Thymus (tissue), 11 donors: ENCODE data around the gene BCAM. TPM values are rescaled to one million over a fixed set of nuclear protein-coding genes. Genes with fewer than 3 reads are reported as not detected.
"Not testable (repeated sequence)": the region's sequence is repeated elsewhere in the genome, so short reads cannot be mapped to it uniquely, and the experiment has no call there.

Experiments
- DNase-seq, 9 donors: peaks; one replicate each; pipeline ENCODE4 v3.0.0-alpha.2; 2013; ENCODE audit warnings: low spot score in 9 of 9, low read depth in 6 of 9, missing footprints in 1 of 9
- H3K27ac ChIP-seq, 2 donors: one replicate each; pipeline ENCODE4 v1.5.1; 2013; ENCODE audit warnings: control low read depth in 1 of 2, low read depth in 1 of 2, low read length in 1 of 2, mild to moderate bottlenecking in 1 of 2, moderate library complexity in 1 of 2
- H3K27me3 ChIP-seq, 2 donors: one replicate each; pipeline ENCODE4 v1.5.1; 2013; ENCODE audit warnings: low read length in 1 of 2; ENCODE audit not compliant: control insufficient read depth in 2 of 2, insufficient read depth in 1 of 2
- H3K36me3 ChIP-seq, 2 donors: one replicate each; pipeline ENCODE4 v1.5.1; 2013; ENCODE audit warnings: low read length in 1 of 2, mild to moderate bottlenecking in 1 of 2, moderate library complexity in 1 of 2; ENCODE audit not compliant: control insufficient read depth in 2 of 2, insufficient read depth in 2 of 2
- H3K4me1 ChIP-seq, 2 donors: one replicate each; pipeline ENCODE4 v1.5.1; 2013; ENCODE audit warnings: low read length in 2 of 2; ENCODE audit not compliant: control insufficient read depth in 2 of 2, insufficient read depth in 2 of 2
- H3K4me3 ChIP-seq, 2 donors: one replicate each; pipeline ENCODE4 v1.5.1; 2013; ENCODE audit warnings: low read length in 2 of 2, control low read depth in 1 of 2, mild to moderate bottlenecking in 1 of 2
- H3K9me3 ChIP-seq, 2 donors: one replicate each; pipeline ENCODE4 v1.5.1; 2013; ENCODE audit warnings: low read length in 1 of 2, mild to moderate bottlenecking in 1 of 2; ENCODE audit not compliant: control insufficient read depth in 2 of 2, insufficient read depth in 1 of 2
- WGBS: extraction: QIAGEN DNeasy Blood & Tissue Kit; methylation state at CpG from one replicate; pipeline ENCODE4 v1.1.7; 2013; 5-methylcytosine and 5-hydroxymethylcytosine counted together
- polyA plus RNA-seq: library from polyadenylated mRNA; stranded (reverse); fragments of 200-250 nt; gene quantifications from one replicate; pipeline ENCODE4 v1.2.3, GENCODE V29; 2013
- total RNA-seq: library from RNA; stranded (reverse); fragments of 120-200 nt; gene quantifications from one replicate; pipeline ENCODE4 v1.2.4, GENCODE V29; 2013
- donor health status: healthy.

The BCAM gene
- total and polyA plus RNA-seq, 2 donors = 11.2 to 48.7 TPM

- Histone ChIP-seq H3K27ac (no peak overlapping the region), H3K9me3 (peaks cover 0 to 2% of the 10 kb centered on the region in 2 donors), H3K27me3 (peaks cover 2 to 17% of the 10 kb centered on the region in 2 donors)
These were observed 35.9 kb upstream of the BCAM start for GRCh38 chr19:44772959-44773358.

DNA sequence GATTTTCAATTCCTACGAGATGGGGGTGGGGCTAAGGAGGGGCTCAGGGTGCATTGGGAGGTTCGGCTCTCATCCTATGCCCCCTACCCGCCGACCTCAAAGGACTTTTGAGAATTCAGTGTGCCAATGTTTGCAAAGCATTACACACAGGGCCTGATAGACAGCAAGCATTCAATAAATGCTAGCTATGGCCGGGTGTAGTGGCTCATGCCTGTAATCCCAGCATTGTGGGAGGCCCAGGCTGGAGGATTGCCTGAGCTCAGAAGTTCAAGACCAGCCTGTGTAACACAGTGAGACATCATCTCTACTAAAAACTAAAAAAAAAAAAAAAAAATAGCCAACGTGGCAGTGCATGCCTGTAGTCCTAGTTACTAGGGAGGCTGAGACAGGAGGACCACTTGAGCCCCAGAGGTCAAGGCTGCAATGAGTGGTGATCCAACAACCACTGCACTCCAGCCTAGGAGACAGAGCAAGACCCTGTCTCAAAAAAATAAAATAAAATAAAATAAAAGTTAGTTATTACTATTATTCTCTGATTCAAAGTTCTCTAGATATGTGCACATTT lies 33.1 kb upstream of the BCAM start:
- Histone ChIP-seq H3K9me3 (no peaks in the 10 kb centered on the region), H3K4me3 (no peak overlapping the region), H3K27ac (no peak overlapping the region), H3K4me1 (peaks cover 0 to 2% of the 10 kb centered on the region in 2 donors), H3K36me3 (no peaks in the 10 kb centered on the region), H3K27me3 (peaks cover 3 to 19% of the 10 kb centered on the region in 2 donors)
- DNase-seq = no peak
- 96% methylated on average over 6 of the region's 6 CpGs for WGBS

More at GRCh38 chr19:44772959-44773358, 35.9 kb upstream of the BCAM start:
- H3K36me3 ChIP-seq = no peaks in the 10 kb centered on the region
- H3K4me1 ChIP-seq = peaks cover 0 to 9% of the 10 kb centered on the region in 2 donors
- WGBS = 89% methylated on average over 3 of the region's 3 CpGs
- no peak overlapping the region for H3K4me3 ChIP-seq
- DNase-seq = no peak

- Histone ChIP-seq H3K4me3 (no peak overlapping the region), H3K9me3 (no peaks in the 10 kb centered on the region), H3K27me3 (peaks cover 3 to 19% of the 10 kb centered on the region in 2 donors), H3K36me3 (no peaks in the 10 kb centered on the region), H3K27ac (no peak overlapping the region), H3K4me1 (no peaks in the 10 kb centered on the region)
- DNase-seq = no peak
- WGBS = 97% methylated on average over 23 of the region's 23 CpGs
These were observed 32.4 kb upstream of the BCAM start for GRCh38 chr19:44776402-44777096.

DNA sequence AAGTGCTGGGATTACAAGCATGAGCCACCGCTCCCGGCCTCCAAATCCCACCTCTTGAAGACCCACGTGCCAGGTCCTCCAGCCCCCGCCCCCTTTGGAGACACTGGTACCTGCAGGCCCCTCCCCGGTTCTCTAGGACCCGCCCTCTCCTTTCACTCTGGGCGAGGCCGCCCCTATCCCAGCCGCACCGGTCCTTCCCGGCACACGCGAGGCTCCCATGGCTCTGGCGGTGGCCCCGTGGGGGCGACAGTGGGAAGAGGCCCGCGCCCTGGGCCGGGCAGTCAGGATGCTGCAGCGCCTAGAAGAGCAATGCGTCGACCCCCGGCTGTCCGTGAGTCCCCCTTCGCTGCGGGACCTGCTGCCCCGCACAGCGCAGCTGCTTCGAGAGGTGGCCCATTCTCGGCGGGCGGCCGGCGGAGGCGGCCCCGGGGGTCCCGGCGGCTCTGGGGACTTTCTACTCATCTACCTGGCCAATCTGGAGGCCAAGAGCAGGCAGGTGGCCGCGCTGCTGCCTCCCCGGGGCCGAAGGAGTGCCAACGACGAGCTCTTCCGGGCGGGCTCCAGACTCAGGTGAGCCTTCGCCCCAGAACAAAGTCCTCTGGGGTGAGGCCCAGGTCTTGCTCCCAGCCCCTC lies 31.1 kb upstream of the BCAM start, which contains the start of gene CBLC:
Gene CBLC, plus strand, starts transcription at position 176 of the 633 bp plus-strand sequence. Its CDS starts 42 bp downstream, at position 218.
- no peak within 1 kb of the TSS for H3K4me3 ChIP-seq
- no peak within 1 kb of the TSS for H3K27ac ChIP-seq
- H3K4me1 ChIP-seq = no peaks in the 10 kb centered on the region
- DNase-seq = no peak
- peaks cover 3 to 19% of the 10 kb centered on the region in 2 donors for H3K27me3 ChIP-seq
- 39% methylated on average over 47 of the region's 47 CpGs for WGBS
- H3K36me3 ChIP-seq = no peaks in the 10 kb centered on the region
- H3K9me3 ChIP-seq = peaks cover 0 to 4% of the 10 kb centered on the region in 2 donors

DNA sequence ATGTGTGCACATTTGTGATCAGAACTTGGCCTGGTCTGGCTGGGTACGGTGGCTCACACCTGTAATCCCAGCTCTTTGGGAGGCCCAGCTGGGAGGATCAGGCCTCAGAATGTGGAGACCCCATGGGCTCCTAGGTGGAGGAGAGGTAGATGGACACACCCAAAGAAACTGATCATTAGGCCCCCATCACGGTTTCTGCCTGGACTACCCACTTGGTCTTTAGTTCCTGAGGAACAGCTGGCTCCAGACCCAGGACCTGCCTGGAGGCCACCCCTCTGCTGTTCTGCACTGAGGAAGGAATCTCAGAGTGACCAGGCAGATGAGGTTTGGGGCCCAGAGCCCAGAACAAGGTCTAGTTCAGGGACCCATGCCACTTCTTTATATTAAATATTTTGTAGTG lies 29.8 kb upstream of the BCAM start:
- Histone ChIP-seq H3K9me3 (peaks cover 0 to 4% of the 10 kb centered on the region in 2 donors), H3K36me3 (no peaks in the 10 kb centered on the region), H3K27me3 (peaks cover 3 to 19% of the 10 kb centered on the region in 2 donors), H3K4me3 (no peak overlapping the region), H3K27ac (no peak overlapping the region), H3K4me1 (no peaks in the 10 kb centered on the region)
- 91% methylated on average over 2 of the region's 2 CpGs for WGBS
- DNase-seq = no peak

- not testable (repeated sequence) for DNase-seq, H3K4me1 ChIP-seq, H3K9me3 ChIP-seq, H3K36me3 ChIP-seq, H3K27ac ChIP-seq, H3K4me3 ChIP-seq
- H3K27me3 ChIP-seq = peaks cover 3 to 13% of the 10 kb centered on the region in 2 donors
- WGBS = 100% methylated on average over 2 of the region's 2 CpGs
These were observed 27.2 kb upstream of the BCAM start for GRCh38 chr19:44781694-44782093.

DNA sequence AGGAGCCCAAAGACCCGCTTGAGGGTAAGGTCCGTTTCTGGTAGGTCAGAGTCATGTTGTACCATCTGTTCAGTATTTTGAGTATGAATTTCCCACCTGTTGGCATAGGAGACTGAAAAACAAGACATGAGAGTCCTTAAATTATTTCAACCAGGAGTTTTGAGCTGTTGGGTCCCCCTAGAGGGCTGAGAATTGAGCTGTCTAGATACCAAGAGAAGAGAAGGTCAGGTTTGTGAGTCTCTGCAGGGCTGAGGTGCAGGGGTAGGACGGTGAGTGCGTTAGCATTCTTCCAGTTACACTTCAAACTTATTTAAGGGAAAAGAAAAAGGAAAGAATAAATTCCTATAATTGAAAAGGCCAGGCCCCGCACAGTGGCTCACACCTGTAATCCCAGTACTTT lies 26.2 kb upstream of the BCAM start:
- H3K9me3 ChIP-seq = peaks cover 0 to 4% of the 10 kb centered on the region in 2 donors
- H3K36me3 ChIP-seq = no peaks in the 10 kb centered on the region
- no peak overlapping the region for H3K27ac ChIP-seq
- no peaks in the 10 kb centered on the region for H3K4me1 ChIP-seq
- H3K4me3 ChIP-seq = no peak overlapping the region
- H3K27me3 ChIP-seq = peaks cover 3 to 4% of the 10 kb centered on the region in 2 donors
- no peak for DNase-seq
- 88% methylated on average over 5 of the region's 5 CpGs for WGBS

- WGBS = 98% methylated on average over 4 of the region's 4 CpGs
These were observed 25.4 kb upstream of the BCAM start for GRCh38 chr19:44783545-44783944.

GRCh38 chr19:44785271-44785670 lies 23.6 kb upstream of the BCAM start:
- 93% methylated on average over 3 of the region's 3 CpGs for WGBS
- peaks cover 0 to 4% of the 10 kb centered on the region in 2 donors for H3K9me3 ChIP-seq
- no peak overlapping the region for H3K4me3 ChIP-seq
- no peaks in the 10 kb centered on the region for H3K27me3 ChIP-seq
- DNase-seq = no peak
- no peak overlapping the region for H3K27ac ChIP-seq
- H3K36me3 ChIP-seq = no peaks in the 10 kb centered on the region
- H3K4me1 ChIP-seq = no peaks in the 10 kb centered on the region

More at GRCh38 chr19:44783545-44783944, 25.4 kb upstream of the BCAM start:
- Histone ChIP-seq H3K36me3 (no peaks in the 10 kb centered on the region), H3K27me3 (no peaks in the 10 kb centered on the region), H3K9me3 (peaks cover 0 to 4% of the 10 kb centered on the region in 2 donors), H3K4me3 (no peak overlapping the region), H3K27ac (no peak overlapping the region), H3K4me1 (no peaks in the 10 kb centered on the region)
- no peak for DNase-seq
